ENCODE results near the gene OR1L8.

The OR1L8 gene

GRCh38 chr9:122536134-122536533, 47.0 kb downstream of the OR1L8 start:
- TF ChIP-seq CTCF (IDR thresholded peaks at IDR 0.05): no peak

- TF ChIP-seq CTCF (IDR thresholded peaks at IDR 0.05): no peak
These were observed 56.0 kb downstream of the OR1L8 start, which contains the start of gene OR1N1 for GRCh38 chr9:122527193-122527592. OR1N1 (minus strand) TSS chr9:122527293; CDS start chr9:122527293, 0 bp downstream.

- no peak for TF ChIP-seq CTCF (IDR thresholded peaks at IDR 0.05)
These were observed 56.6 kb downstream of the OR1L8 start for GRCh38 chr9:122526602-122527001.

- no peak for TF ChIP-seq CTCF (IDR thresholded peaks at IDR 0.05)
These were observed 63.8 kb downstream of the OR1L8 start for GRCh38 chr9:122519376-122519775.

- no peak for TF ChIP-seq CTCF (IDR thresholded peaks at IDR 0.05)
These were observed 64.3 kb downstream of the OR1L8 start, which contains the start of gene OR1J4 for GRCh38 chr9:122518841-122519240. OR1J4 (plus strand) TSS chr9:122519141; CDS start chr9:122519141, 0 bp downstream.

- no peak for TF ChIP-seq CTCF (IDR thresholded peaks at IDR 0.05)
These were observed 65.0 kb downstream of the OR1L8 start for GRCh38 chr9:122518226-122518625.

Measured in LNCAP (cell line).